ENCODE results near the gene CDCA7L.

Gene CDCA7L

GRCh38 chr7:21983056-21983455 lies 37.4 kb upstream of the CDCA7L start:
- Histone ChIP-seq H3K27me3 (ENCODE audit: low read length) (no peaks in the 10 kb centered on the region), H3K36me3 (ENCODE audit: low read length) (no peaks in the 10 kb centered on the region)

DNA sequence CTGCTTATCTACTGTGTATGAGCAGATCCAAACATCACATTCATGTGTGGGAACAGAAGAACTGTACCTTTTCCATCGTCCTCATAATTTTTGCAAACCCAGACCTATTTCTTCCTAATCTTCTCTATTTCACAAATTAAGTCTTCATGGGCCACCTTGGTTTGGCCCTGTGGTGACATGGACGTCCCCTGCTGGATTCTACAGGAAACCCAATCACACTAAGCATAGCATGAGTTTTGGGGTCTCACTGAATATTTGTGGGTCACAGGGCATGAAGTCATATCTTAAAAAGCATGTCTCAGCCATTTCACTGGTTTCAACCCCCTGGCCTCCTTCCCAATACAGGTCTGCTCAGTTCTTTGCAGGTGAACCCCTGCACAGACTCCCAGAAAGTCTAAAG lies 35.8 kb upstream of the CDCA7L start:
- H3K27me3 ChIP-seq (ENCODE audit: low read length), result no peaks in the 10 kb centered on the region
- no peak overlapping the region for H3K27ac ChIP-seq (ENCODE audit: low read depth, low read length)
- H3K79me2 ChIP-seq (ENCODE audit: insufficient read depth, low read length), result no peaks in the 10 kb centered on the region
- no peaks in the 10 kb centered on the region for H3F3A ChIP-seq (ENCODE audit: insufficient read depth)
- no peak overlapping the region for H3K4me2 ChIP-seq (ENCODE audit: low read depth, low read length, poor library complexity, severe bottlenecking)
- H3K9me2 ChIP-seq (replicated peaks; ENCODE audit: insufficient read depth, low read length), result no peaks in the 10 kb centered on the region
- H3K9me3 ChIP-seq (ENCODE audit: insufficient read depth, low read length), result no peaks in the 10 kb centered on the region
- no peaks in the 10 kb centered on the region for H4K20me1 ChIP-seq (ENCODE audit: low read depth, low read length)
- H3K4me3 ChIP-seq (ENCODE audit: insufficient read depth, low read length, poor library complexity, severe bottlenecking), result no peak overlapping the region
- H2AFZ ChIP-seq (ENCODE audit: low read depth, low read length, severe bottlenecking), result no peak overlapping the region
- H3K36me3 ChIP-seq (ENCODE audit: low read length), result no peaks in the 10 kb centered on the region
- H3K9ac ChIP-seq (ENCODE audit: low read length), result no peak overlapping the region
- TF ChIP-seq EZH2phosphoT487 (conservative IDR thresholded peaks at IDR 0.05; ENCODE audit: low read length) (no peak), CTCF (IDR thresholded peaks at IDR 0.05; ENCODE audit: insufficient read depth, low read length, poor library complexity, severe bottlenecking) (peak; percentile 11)

More at GRCh38 chr7:21983056-21983455, 37.4 kb upstream of the CDCA7L start:
- no peak overlapping the region for H3K4me3 ChIP-seq (ENCODE audit: insufficient read depth, low read length, poor library complexity, severe bottlenecking)
- H3K9me2 ChIP-seq (replicated peaks; ENCODE audit: insufficient read depth, low read length), result no peaks in the 10 kb centered on the region
- H3K27ac ChIP-seq (ENCODE audit: low read depth, low read length), result no peak overlapping the region
- H2AFZ ChIP-seq (ENCODE audit: low read depth, low read length, severe bottlenecking), result no peak overlapping the region
- H3K79me2 ChIP-seq (ENCODE audit: insufficient read depth, low read length), result no peaks in the 10 kb centered on the region
- no peaks in the 10 kb centered on the region for H3K9me3 ChIP-seq (ENCODE audit: insufficient read depth, low read length)
- TF ChIP-seq CTCF (IDR thresholded peaks at IDR 0.05; ENCODE audit: insufficient read depth, low read length, poor library complexity, severe bottlenecking), result no peak
- TF ChIP-seq EZH2phosphoT487 (conservative IDR thresholded peaks at IDR 0.05; ENCODE audit: low read length), result no peak
- H3K4me2 ChIP-seq (ENCODE audit: low read depth, low read length, poor library complexity, severe bottlenecking), result no peak overlapping the region
- no peaks in the 10 kb centered on the region for H3F3A ChIP-seq (ENCODE audit: insufficient read depth)
- H4K20me1 ChIP-seq (ENCODE audit: low read depth, low read length), result no peaks in the 10 kb centered on the region
- no peak overlapping the region for H3K9ac ChIP-seq (ENCODE audit: low read length)

DNA sequence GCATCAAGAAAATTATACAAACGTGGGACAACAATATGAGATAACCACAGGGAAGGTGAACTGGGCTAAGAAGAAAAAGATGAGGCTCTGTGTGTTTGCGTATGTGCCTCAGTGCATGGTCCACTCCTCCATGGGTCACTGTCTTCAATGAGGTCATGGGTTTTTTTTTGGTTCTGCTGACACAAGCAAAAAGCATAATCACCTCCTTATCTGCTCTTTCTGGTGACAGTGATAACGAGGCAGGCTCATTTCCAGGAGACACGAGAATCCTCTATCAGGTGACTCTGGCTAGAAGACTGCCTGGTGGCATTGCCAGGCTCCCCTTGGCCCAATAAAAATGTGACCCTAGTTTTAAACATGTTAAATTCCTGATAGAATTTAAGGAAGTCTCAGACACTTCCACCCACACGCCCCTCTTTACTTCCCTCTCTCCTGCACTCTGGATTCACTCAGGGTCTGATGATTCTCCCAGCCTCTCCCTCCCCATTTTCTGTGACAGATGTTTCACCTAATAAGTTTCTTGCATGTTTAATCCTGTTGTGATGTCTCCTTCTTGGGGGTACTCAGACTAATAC lies 35.3 kb upstream of the CDCA7L start:
- Histone ChIP-seq H3K9me2 (replicated peaks; ENCODE audit: insufficient read depth, low read length) (no peaks in the 10 kb centered on the region), H3K36me3 (ENCODE audit: low read length) (no peaks in the 10 kb centered on the region), H3K27me3 (ENCODE audit: low read length) (no peaks in the 10 kb centered on the region), H4K20me1 (ENCODE audit: low read depth, low read length) (no peaks in the 10 kb centered on the region), H3K4me3 (ENCODE audit: insufficient read depth, low read length, poor library complexity, severe bottlenecking) (no peak overlapping the region), H3F3A (ENCODE audit: insufficient read depth) (no peaks in the 10 kb centered on the region), H3K4me2 (ENCODE audit: low read depth, low read length, poor library complexity, severe bottlenecking) (no peak overlapping the region), H3K79me2 (ENCODE audit: insufficient read depth, low read length) (no peaks in the 10 kb centered on the region), H3K27ac (ENCODE audit: low read depth, low read length) (no peak overlapping the region), H3K9ac (ENCODE audit: low read length) (no peak overlapping the region), H2AFZ (ENCODE audit: low read depth, low read length, severe bottlenecking) (no peak overlapping the region), H3K9me3 (ENCODE audit: insufficient read depth, low read length) (no peaks in the 10 kb centered on the region)
- TF ChIP-seq CTCF (IDR thresholded peaks at IDR 0.05; ENCODE audit: insufficient read depth, low read length, poor library complexity, severe bottlenecking) (no peak), EZH2phosphoT487 (conservative IDR thresholded peaks at IDR 0.05; ENCODE audit: low read length) (no peak)
